Measurements from ENCODE around the gene CHRM5.
"Not testable (repeated sequence)": the region's sequence is repeated elsewhere in the genome, so short reads cannot be mapped to it uniquely, and the experiment has no call there.

CHRM5 gene

DNA sequence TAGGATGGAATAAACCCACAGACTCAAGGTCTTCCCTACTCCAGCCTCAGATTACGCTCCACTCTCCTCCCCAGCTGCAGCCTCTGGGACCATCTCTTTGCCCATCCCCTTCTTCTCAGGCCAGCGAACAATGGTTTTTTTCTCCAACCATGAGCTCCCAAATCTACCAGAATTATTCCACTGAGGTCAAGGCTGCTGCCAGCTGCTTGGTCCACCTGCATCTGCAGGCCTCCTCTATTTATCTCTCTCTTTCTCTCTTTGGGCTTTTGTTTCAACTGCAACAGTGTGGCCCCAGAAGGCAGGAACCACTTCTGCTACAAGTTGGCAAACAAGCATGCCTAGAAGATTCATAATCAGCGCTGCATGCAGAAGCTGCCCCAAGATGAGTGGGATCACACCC, 19.1 kb downstream of the CHRM5 start:
- no peak overlapping the region for H3K27ac ChIP-seq
- no peak for TF ChIP-seq ZFX (IDR thresholded peaks at IDR 0.05)
- TF ChIP-seq, protein P1, sequence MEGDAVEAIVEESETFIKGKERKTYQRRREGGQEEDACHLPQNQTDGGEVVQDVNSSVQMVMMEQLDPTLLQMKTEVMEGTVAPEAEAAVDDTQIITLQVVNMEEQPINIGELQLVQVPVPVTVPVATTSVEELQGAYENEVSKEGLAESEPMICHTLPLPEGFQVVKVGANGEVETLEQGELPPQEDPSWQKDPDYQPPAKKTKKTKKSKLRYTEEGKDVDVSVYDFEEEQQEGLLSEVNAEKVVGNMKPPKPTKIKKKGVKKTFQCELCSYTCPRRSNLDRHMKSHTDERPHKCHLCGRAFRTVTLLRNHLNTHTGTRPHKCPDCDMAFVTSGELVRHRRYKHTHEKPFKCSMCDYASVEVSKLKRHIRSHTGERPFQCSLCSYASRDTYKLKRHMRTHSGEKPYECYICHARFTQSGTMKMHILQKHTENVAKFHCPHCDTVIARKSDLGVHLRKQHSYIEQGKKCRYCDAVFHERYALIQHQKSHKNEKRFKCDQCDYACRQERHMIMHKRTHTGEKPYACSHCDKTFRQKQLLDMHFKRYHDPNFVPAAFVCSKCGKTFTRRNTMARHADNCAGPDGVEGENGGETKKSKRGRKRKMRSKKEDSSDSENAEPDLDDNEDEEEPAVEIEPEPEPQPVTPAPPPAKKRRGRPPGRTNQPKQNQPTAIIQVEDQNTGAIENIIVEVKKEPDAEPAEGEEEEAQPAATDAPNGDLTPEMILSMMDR (conservative IDR thresholded peaks at IDR 0.05) = no peak

DNA sequence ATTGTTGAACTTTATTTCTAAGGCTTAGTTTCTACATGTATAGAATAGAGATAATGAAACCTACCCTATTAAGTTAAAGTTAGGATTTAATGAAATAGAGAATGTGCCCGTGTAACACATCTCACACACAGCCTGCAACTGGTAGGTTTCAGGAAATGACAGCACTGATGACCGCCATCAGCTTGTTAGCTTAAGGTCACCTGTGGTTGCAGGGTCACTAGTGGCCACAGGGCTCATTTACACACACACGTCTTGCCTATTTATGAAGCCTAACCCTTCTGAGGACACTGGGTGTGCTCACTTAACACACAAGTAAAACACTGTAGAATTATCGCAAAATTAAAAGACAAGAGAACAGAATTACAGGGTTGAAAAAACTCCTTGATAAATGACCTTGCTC, 20.1 kb downstream of the CHRM5 start:
- TF ChIP-seq, protein P1 (conservative IDR thresholded peaks at IDR 0.05) = no peak
- no peak for TF ChIP-seq ZFX (IDR thresholded peaks at IDR 0.05)
- no peak overlapping the region for H3K27ac ChIP-seq

DNA sequence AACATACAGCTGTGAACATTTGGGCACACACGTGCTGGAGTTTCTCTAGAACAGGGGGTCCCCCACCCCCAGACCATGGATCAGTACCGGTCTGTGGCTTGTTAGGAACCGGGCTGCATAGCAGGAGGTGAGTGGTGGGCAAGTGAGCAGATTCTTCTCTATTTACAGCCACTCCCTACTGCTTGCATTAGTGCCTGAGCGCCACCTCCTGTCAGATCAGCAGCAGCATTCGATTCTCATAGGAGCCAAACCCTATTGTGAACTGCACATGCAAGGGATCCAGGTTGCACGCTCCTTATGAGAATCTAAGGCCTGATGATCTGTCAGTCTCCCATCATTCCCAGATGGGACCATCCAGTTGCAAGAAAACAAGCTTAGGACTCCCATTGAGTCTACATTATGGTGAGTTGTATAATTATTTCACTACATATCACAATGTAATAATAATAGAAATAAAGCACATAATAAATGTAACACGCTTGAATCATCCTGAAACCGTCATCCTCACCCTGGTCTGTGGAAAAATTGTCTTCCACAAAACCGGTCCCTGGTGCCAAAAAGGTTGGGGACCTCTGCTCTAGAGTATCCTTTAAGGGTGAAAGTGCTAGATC, 25.8 kb downstream of the CHRM5 start:
- no peak for TF ChIP-seq ZFX (IDR thresholded peaks at IDR 0.05)
- TF ChIP-seq, protein P1 (conservative IDR thresholded peaks at IDR 0.05) = peak; percentile 80
- H3K27ac ChIP-seq = no peak overlapping the region

DNA sequence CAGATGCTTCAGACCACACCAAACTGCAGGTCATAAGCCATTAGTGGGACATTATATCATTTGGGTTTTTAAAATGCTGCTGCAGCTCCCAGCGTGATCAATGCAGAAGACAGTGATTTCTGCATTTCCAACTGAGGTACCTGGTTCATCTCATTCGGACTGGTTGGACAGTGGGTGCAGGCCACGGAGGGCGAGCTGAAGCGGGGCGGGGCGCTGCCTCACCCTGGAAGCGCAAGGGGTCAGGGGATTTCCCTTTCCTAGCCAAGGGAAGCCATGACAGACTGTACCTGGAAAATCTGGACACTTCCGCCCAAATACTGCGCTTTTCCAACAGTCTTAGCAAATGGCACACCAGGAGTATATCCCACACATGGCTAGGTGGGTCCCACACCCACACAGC, 27.4 kb downstream of the CHRM5 start:
- H3K27ac ChIP-seq = not testable (repeated sequence)

DNA sequence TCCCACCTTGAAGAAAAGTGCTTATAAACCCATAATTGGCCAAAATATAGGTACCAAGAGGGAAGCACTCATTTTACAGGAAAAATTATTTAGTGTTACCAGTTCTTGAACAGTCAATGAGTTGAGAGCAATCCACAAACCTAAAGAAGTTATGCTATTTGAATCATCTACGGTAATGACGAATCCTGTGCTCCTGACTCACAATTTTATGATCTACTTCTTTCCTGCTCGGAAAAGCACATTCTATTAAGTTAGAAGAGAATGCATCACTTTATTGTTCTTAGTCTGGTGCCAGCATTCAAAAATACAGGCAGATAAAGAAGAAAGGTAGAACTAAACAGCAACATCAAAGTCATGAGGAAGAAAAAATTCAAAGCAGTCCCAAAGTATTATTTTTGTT, 33.2 kb downstream of the CHRM5 start:
- TF ChIP-seq, protein P1 (conservative IDR thresholded peaks at IDR 0.05) = no peak
- no peak for TF ChIP-seq ZFX (IDR thresholded peaks at IDR 0.05)
- no peak overlapping the region for H3K27ac ChIP-seq

DNA sequence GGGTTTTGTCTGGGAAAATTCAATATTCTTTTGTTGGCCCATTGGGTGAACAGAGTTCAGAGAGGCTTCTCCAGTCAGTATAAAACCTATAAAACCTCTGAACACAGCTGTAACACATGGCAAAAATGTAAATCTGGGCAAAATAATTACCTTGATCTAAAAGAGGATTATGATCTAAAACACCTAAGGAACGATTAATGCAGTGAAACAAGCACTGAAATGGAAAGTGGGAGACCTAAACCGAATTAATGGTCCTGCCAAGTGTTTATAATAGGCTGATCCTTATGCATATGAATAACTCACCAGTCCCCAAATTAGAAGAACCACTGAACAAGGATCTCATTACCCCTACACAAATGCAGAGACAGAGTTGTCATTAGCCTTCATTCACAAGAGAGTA, 38.1 kb downstream of the CHRM5 start:
- no peak overlapping the region for H3K27ac ChIP-seq
- no peak for TF ChIP-seq ZFX (IDR thresholded peaks at IDR 0.05)
- TF ChIP-seq, protein P1 (conservative IDR thresholded peaks at IDR 0.05) = no peak

DNA sequence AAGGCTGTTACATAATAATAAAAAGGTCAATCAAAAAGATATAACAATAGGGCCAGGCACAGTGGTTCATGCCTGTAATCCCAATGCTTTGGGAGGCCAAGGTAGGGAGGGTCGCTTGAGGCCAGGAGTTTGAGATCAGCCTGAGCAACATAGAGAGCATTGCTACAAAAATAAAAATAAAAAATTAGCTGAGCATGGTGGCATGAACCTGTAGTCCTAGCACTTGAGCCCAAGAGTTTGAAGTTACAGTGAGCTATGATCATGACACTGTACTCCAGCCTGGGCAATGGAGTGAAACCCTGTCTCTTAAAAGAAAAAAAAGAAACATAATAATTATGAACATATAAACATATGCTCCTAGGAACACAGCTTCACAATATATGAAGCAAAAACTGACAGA, 41.4 kb downstream of the CHRM5 start:
- TF ChIP-seq, protein P1 (conservative IDR thresholded peaks at IDR 0.05) = no peak
- TF ChIP-seq ZFX (IDR thresholded peaks at IDR 0.05) = no peak
- no peak overlapping the region for H3K27ac ChIP-seq

DNA sequence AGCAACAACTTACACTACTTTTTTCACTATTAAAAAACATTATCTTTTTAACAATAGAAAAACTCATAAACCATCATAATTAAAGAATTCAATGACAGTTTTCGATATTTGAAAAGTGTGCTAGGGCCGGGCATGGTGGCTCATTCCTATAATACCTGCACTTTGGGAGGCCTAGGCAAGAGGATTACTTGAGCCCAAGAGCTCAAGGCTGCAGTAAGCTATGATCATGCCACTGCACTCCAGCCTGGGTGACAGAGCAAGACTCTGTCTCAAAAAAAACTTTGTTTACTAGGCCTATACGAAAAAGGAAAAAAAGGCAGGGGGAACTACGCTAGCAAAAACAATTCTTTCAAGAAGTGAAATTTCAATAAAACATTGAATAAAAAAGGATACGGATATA, 42.6 kb downstream of the CHRM5 start:
- no peak overlapping the region for H3K27ac ChIP-seq
- no peak for TF ChIP-seq ZFX (IDR thresholded peaks at IDR 0.05)
- TF ChIP-seq, protein P1 (conservative IDR thresholded peaks at IDR 0.05) = no peak
